ENCODE results near the gene MOGAT3. TPM values are rescaled to one million over a fixed set of nuclear protein-coding genes. Genes with fewer than 3 reads are reported as not detected.

Gene MOGAT3
- total and polyA plus RNA-seq, 2 donors: not detected

- H3K4me3 ChIP-seq (ENCODE audit: low read depth, low read length): no peak overlapping the region
- H3K4me1 ChIP-seq (ENCODE audit: insufficient read depth): no peaks in the 10 kb centered on the region
- H3K27ac ChIP-seq (ENCODE audit: low read depth): peak overlapping the region; percentile 57
- H3K36me3 ChIP-seq (ENCODE audit: insufficient read depth): no peaks in the 10 kb centered on the region
- 66% methylated on average over 28 of the region's 28 CpGs for WGBS
- no peak for DNase-seq (ENCODE audit: extremely low spot score)
Observed at GRCh38 chr7:101238226-101239182, 37.7 kb upstream of the MOGAT3 start.

DNA sequence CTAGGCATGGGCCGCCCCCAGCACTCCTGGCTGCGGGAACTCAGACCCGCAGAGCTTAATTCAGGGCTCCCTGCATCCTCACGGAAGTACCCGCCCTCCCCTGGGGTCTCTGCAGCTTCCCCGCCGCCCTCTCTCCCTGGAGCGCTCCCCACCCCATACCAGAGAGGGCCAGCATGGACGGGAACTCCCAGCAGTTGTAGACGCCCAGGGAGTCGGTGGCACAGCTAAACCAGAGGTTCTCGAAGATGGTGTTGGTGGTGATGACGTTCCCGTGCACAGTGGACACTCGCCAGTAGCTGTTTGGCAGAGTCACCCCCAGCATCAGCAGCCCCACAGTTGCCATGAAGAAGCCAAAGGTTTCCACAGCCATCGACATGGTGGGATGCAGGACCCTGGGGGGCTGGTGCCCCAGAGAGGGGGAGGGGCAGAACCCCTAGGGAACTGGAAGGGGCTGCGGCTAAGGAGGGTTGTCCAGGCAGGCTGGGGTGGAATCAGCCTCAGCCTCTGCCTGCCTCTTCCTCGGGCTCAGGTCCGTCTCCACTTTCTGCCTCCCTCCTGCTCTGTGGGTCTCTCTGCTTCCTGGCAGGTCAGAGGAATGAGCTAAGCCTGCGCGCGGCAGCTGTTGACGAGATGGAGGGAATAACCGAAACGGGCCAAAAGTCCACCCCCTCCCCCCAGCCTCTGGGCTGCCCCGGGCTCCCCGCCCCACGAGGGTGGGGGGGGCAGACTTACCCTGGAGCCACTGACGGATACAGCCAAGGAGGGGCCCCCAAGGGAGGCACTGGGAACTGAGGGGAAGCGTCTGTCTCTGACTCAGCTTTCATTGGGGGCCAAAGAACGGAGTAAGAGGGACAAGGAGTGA lies 36.6 kb upstream of the MOGAT3 start, which contains the start of gene CLDN15:
TSS of gene CLDN15 (minus strand) at position 597 of the 862 bp plus-strand sequence. CDS start at position 376, 221 bp downstream.
- H3K27ac ChIP-seq (ENCODE audit: low read depth): no peak within 1 kb of the TSS
- H3K4me1 ChIP-seq (ENCODE audit: insufficient read depth): no peaks in the 10 kb centered on the region
- no peaks in the 10 kb centered on the region for H3K36me3 ChIP-seq (ENCODE audit: insufficient read depth)
- no peak for DNase-seq (ENCODE audit: extremely low spot score)
- 43% methylated on average over 31 of the region's 31 CpGs for WGBS
- no peak within 1 kb of the TSS for H3K4me3 ChIP-seq (ENCODE audit: low read depth, low read length)

DNA sequence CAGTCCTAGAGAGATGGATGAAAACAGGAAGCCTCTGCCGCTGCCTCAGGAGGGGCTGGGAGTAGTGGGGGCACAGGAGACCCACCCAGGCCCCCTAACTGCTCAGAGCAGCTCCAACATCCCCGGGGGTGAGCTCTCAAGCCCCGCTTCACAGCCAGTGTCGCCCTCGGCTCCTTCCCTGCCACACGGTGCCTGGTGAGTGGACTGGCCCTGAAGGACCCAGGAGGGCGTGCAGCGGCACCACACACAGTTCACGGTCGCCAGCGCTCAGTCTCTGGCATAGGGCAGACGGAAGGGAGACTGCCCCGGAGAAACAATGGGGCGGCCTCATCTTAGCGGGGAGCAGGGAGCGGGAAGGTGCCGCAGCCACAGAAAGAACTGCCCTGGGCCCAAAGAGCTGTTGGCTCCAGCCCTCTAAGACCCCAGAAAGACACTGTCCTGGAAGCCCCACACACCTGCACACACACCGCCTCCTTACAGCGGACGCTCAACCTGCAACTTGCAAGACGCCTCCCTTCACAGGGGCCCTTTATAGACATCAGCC lies 35.5 kb upstream of the MOGAT3 start:
- Histone ChIP-seq H3K27ac (ENCODE audit: low read depth) (no peak overlapping the region), H3K36me3 (ENCODE audit: insufficient read depth) (no peaks in the 10 kb centered on the region), H3K4me3 (ENCODE audit: low read depth, low read length) (no peak overlapping the region), H3K4me1 (ENCODE audit: insufficient read depth) (no peaks in the 10 kb centered on the region)
- no peak for DNase-seq (ENCODE audit: extremely low spot score)
- WGBS: 87% methylated on average over 21 of the region's 21 CpGs

DNA sequence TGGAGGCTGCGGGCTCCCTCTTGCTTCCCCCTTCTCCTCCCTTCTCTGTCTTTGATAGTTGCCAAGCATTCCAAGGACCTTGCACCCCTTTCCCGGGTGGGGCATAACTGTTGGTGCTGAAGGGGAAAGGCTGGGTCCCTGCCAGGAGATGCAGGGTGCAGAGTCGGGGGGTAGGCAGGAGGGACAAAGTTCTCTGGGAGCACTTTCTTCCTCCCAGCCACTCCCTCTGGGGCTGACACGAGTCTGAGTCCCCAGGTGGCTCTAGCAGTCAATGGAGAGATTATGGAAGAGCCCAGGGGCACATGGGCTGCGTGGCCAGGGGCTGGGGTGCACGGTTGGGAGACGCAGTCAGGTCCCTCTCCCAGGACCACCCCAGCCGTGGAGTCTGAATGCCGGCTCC lies 34.7 kb upstream of the MOGAT3 start:
- H3K27ac ChIP-seq (ENCODE audit: low read depth): no peak overlapping the region
- 83% methylated on average over 9 of the region's 9 CpGs for WGBS
- no peak overlapping the region for H3K4me3 ChIP-seq (ENCODE audit: low read depth, low read length)
- no peaks in the 10 kb centered on the region for H3K36me3 ChIP-seq (ENCODE audit: insufficient read depth)
- no peaks in the 10 kb centered on the region for H3K4me1 ChIP-seq (ENCODE audit: insufficient read depth)
- no peak for DNase-seq (ENCODE audit: extremely low spot score)

DNA sequence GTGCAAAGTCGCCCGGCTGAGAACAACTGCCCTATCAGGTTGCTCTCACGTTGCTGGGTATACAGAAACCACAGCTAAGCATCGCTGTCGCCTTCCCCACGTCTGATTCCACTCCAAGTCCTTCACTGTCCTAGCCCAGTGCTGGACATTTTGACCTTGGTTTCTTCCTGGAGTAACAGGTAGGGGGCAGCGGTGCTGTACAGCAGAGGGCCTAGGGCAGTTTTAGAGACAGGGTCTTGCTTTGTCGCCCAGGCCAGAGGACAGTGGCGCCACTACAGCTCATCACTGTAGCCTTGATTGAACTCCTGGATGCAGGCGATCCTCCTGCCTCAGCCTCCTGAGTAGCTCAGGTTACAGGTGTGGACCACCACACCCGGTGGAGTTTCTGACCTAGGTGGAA lies 34.2 kb upstream of the MOGAT3 start:
- H3K4me1 ChIP-seq (ENCODE audit: insufficient read depth): no peaks in the 10 kb centered on the region
- no peaks in the 10 kb centered on the region for H3K36me3 ChIP-seq (ENCODE audit: insufficient read depth)
- no peak overlapping the region for H3K27ac ChIP-seq (ENCODE audit: low read depth)
- H3K4me3 ChIP-seq (ENCODE audit: low read depth, low read length): no peak overlapping the region
- 78% methylated on average over 11 of the region's 11 CpGs for WGBS
- DNase-seq (ENCODE audit: extremely low spot score): no peak

- Histone ChIP-seq H3K36me3 (ENCODE audit: insufficient read depth) (no peaks in the 10 kb centered on the region), H3K4me1 (ENCODE audit: insufficient read depth) (no peaks in the 10 kb centered on the region), H3K4me3 (ENCODE audit: low read depth, low read length) (no peak overlapping the region), H3K27ac (ENCODE audit: low read depth) (no peak overlapping the region)
- no peak for DNase-seq (ENCODE audit: extremely low spot score)
- WGBS: 84% methylated on average over 5 of the region's 5 CpGs
Observed at GRCh38 chr7:101234636-101235035, 33.8 kb upstream of the MOGAT3 start.

GRCh38 chr7:101233907-101234547 lies 33.2 kb upstream of the MOGAT3 start:
- Histone ChIP-seq H3K4me1 (ENCODE audit: insufficient read depth) (no peaks in the 10 kb centered on the region), H3K4me3 (ENCODE audit: low read depth, low read length) (no peak overlapping the region), H3K27ac (ENCODE audit: low read depth) (no peak overlapping the region), H3K36me3 (ENCODE audit: insufficient read depth) (no peaks in the 10 kb centered on the region)
- no peak for DNase-seq (ENCODE audit: extremely low spot score)
- 87% methylated on average over 21 of the region's 21 CpGs for WGBS

- WGBS: 20% methylated on average over 52 of the region's 52 CpGs
- DNase-seq (ENCODE audit: extremely low spot score): no peak
- Histone ChIP-seq H3K36me3 (ENCODE audit: insufficient read depth) (no peaks in the 10 kb centered on the region), H3K27ac (ENCODE audit: low read depth) (no peak overlapping the region), H3K4me1 (ENCODE audit: insufficient read depth) (no peaks in the 10 kb centered on the region), H3K4me3 (ENCODE audit: low read depth, low read length) (peak overlapping the region; percentile 15)
Observed at GRCh38 chr7:101232141-101232850, 31.5 kb upstream of the MOGAT3 start.

DNA sequence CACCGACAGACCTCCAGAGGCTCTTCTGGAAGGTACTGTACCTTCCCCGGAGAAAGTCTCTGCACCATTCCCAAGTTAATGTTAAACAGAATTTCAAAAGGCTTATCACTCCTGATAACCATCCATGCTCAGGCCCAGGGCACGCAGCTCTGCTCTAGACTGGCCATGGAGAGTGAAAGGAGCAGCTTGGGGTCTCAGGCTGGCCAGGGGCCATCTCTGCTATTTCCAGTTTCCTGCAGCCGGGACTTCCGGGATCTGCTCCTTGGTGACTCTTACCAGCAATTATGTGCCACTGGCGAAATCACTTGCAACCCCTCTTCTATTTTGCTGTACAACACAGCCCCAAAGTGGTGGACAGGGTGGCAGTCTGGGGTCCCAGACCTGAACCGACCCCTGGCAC lies 30.8 kb upstream of the MOGAT3 start:
- no peak overlapping the region for H3K4me3 ChIP-seq (ENCODE audit: low read depth, low read length)
- DNase-seq (ENCODE audit: extremely low spot score): no peak
- no peaks in the 10 kb centered on the region for H3K36me3 ChIP-seq (ENCODE audit: insufficient read depth)
- 69% methylated on average over 7 of the region's 7 CpGs for WGBS
- no peaks in the 10 kb centered on the region for H3K4me1 ChIP-seq (ENCODE audit: insufficient read depth)
- H3K27ac ChIP-seq (ENCODE audit: low read depth): no peak overlapping the region

- no peak for DNase-seq (ENCODE audit: extremely low spot score)
- Histone ChIP-seq H3K36me3 (ENCODE audit: insufficient read depth) (no peaks in the 10 kb centered on the region), H3K27ac (ENCODE audit: low read depth) (no peak overlapping the region), H3K4me1 (ENCODE audit: insufficient read depth) (no peaks in the 10 kb centered on the region), H3K4me3 (ENCODE audit: low read depth, low read length) (no peak overlapping the region)
- WGBS: 77% methylated on average over 9 of the region's 9 CpGs
Observed at GRCh38 chr7:101226721-101227120, 25.9 kb upstream of the MOGAT3 start.

GRCh38 chr7:101225650-101226049 lies 24.8 kb upstream of the MOGAT3 start:
- no peaks in the 10 kb centered on the region for H3K36me3 ChIP-seq (ENCODE audit: insufficient read depth)
- no peaks in the 10 kb centered on the region for H3K4me1 ChIP-seq (ENCODE audit: insufficient read depth)
- no peak overlapping the region for H3K27ac ChIP-seq (ENCODE audit: low read depth)
- H3K4me3 ChIP-seq (ENCODE audit: low read depth, low read length): no peak overlapping the region
- 96% methylated on average over 6 of the region's 6 CpGs for WGBS
- no peak for DNase-seq (ENCODE audit: extremely low spot score)

DNA sequence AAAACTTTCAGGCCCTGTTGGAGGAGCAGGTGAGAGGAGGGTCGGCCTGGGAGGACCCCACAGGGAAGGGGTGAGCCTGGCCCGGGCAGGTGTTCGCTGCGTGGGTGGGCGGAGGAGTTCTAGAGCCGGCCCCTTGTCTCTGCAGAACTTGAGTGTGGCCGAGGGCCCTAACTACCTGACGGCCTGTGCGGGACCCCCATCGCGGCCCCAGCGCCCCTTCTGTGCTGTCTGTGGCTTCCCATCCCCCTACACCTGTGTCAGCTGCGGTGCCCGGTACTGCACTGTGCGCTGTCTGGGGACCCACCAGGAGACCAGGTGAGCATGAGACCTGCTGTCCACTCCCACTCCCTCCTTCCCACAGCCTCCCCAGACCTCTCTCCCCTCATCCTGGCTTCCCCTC lies 22.7 kb upstream of the MOGAT3 start:
- no peak overlapping the region for H3K27ac ChIP-seq (ENCODE audit: low read depth)

More for the DNA sequence above, 22.7 kb upstream of the MOGAT3 start:
- Histone ChIP-seq H3K36me3 (ENCODE audit: insufficient read depth) (no peaks in the 10 kb centered on the region), H3K4me1 (ENCODE audit: insufficient read depth) (no peaks in the 10 kb centered on the region), H3K4me3 (ENCODE audit: low read depth, low read length) (no peak overlapping the region)
- WGBS: 95% methylated on average over 15 of the region's 15 CpGs
- DNase-seq (ENCODE audit: extremely low spot score): no peak
